Aorta (tissue), 5 donors: ENCODE measurements around the gene U2AF2. TPM values are rescaled to one million over a fixed set of nuclear protein-coding genes. Genes with fewer than 3 reads are reported as not detected.
A peak's percentile ranks its signal among the peaks of the same experiment; 100 is the strongest.

Source experiments
- ATAC-seq: fragments of 200-7000 bp; cut with Tn5 transposase; one replicate; pipeline ENCODE4 v1.9.1; 2022; ENCODE audit warnings: moderate library complexity; ENCODE audit not compliant: low FRiP score
- DNase-seq, 2 donors: peaks; one replicate each; pipeline ENCODE4 v3.0.0-alpha.2; 2020
- H3K27ac ChIP-seq, 2 donors: one replicate each; pipeline ENCODE4 v1.5.1; 2013; ENCODE audit warnings: low read length in 2 of 2, mild to moderate bottlenecking in 2 of 2, moderate library complexity in 2 of 2, control low read depth in 1 of 2, inconsistent platforms in 1 of 2, low read depth in 1 of 2
- H3K27me3 ChIP-seq, 2 donors: one replicate each; pipeline ENCODE4 v1.6.1; 2013; ENCODE audit warnings: control low read depth in 1 of 2, low read length in 1 of 2, mild to moderate bottlenecking in 1 of 2, moderate library complexity in 1 of 2; ENCODE audit not compliant: insufficient read depth in 2 of 2, control insufficient read depth in 1 of 2
- H3K36me3 ChIP-seq, 2 donors: one replicate each; pipeline ENCODE4 v1.6.1; 2013; ENCODE audit warnings: control low read depth in 1 of 2, low read length in 1 of 2, mild to moderate bottlenecking in 1 of 2; ENCODE audit not compliant: insufficient read depth in 2 of 2, control insufficient read depth in 1 of 2
- H3K4me1 ChIP-seq, 2 donors: one replicate each; pipeline ENCODE4 v1.6.1; 2013; ENCODE audit warnings: low read length in 2 of 2, control low read depth in 1 of 2, mild to moderate bottlenecking in 1 of 2, moderate library complexity in 1 of 2; ENCODE audit not compliant: insufficient read depth in 2 of 2, control insufficient read depth in 1 of 2
- H3K4me3 ChIP-seq, 2 donors: one replicate each; pipeline ENCODE4 v1.5.1; 2013; ENCODE audit warnings: low read length in 2 of 2, control low read depth in 1 of 2, mild to moderate bottlenecking in 1 of 2
- H3K9me3 ChIP-seq: one replicate; pipeline ENCODE4 v1.6.1; 2013; ENCODE audit warnings: mild to moderate bottlenecking, low read length; ENCODE audit not compliant: control insufficient read depth
- WGBS, 2 donors: extraction: QIAGEN DNeasy Blood & Tissue Kit; methylation state at CpG; one replicate each; pipeline ENCODE4 v1.1.7; 2013; 5-methylcytosine and 5-hydroxymethylcytosine counted together
- intact Hi-C, 2 donors: fragments of 100-400 bp; cut with DNase I; formaldehyde crosslinking; loops; one replicate each; pipeline versions ENCODE4 v1.14.2 to v1.15.0; 2022
- polyA plus RNA-seq, 2 donors: library from polyadenylated mRNA; stranded (reverse); fragments of 200-250 nt; gene quantifications; one replicate each; pipeline ENCODE4 v1.2.3, GENCODE V29; 2013
- total RNA-seq, 2 donors: library from RNA; stranded (reverse); fragmentation: NEBNext Ultra II Directional; extraction: Animal tissue kit (Norgen Biotek cat#: 25700); gene quantifications; one replicate each; pipeline ENCODE4 v1.2.1, GENCODE V29; 2021
- donor health status: healthy with polysubstance abuse.
- donor health status: Bipolar disorder and iron deficiency.
- donor health status: DM: no; HTN: no; CAD: no.
- donor health status: DM: no; HTN: no; CAD: no.
- donor health status: DM: yes; HTN: yes; CAD: no.

U2AF2 gene
- total and polyA plus RNA-seq, 4 donors, result 40.6 to 129 (median 89.5) TPM

DNA sequence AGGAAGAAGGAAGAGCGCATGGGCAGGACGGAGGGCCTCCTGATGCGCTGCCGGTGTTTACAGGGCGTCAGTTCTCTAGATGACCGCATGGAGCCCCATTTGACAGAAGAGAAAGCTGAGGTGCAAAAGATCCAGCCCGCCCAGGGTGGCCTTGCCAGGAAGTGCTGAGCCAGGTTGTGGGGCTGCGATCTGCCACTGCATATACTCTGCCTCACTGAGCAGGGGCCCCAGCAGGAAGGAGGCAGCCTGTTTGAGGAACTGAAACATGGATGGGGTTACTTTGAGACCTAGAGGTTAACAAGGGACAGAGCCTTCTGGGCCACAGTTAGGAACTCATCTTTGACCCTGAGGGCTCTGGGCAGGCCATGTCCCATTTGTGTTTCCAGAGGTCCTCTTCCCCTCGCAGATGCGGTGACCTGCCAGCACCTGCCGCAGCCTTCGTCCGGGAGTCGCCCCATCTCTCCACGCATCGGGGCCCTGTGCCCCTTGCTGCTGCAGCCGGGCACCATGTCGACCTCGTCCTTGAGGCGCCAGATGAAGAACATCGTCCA is 23.4 kb downstream of the U2AF2 start:
- no peak overlapping the region for H3K4me3 ChIP-seq
- DNase-seq (peak in 1 of 2 donors; percentile 82), ATAC-seq (no peak)
- H3K27ac ChIP-seq, result no peak overlapping the region
- 89 to 92% methylated on average over 21 of the region's 21 CpGs for WGBS, 2 donors
- no peaks in the 10 kb centered on the region for H3K4me1 ChIP-seq
- intact Hi-C loops, result no loop called here
- H3K9me3 ChIP-seq, result no peaks in the 10 kb centered on the region
- H3K36me3 ChIP-seq, result no peaks in the 10 kb centered on the region
- no peaks in the 10 kb centered on the region for H3K27me3 ChIP-seq

DNA sequence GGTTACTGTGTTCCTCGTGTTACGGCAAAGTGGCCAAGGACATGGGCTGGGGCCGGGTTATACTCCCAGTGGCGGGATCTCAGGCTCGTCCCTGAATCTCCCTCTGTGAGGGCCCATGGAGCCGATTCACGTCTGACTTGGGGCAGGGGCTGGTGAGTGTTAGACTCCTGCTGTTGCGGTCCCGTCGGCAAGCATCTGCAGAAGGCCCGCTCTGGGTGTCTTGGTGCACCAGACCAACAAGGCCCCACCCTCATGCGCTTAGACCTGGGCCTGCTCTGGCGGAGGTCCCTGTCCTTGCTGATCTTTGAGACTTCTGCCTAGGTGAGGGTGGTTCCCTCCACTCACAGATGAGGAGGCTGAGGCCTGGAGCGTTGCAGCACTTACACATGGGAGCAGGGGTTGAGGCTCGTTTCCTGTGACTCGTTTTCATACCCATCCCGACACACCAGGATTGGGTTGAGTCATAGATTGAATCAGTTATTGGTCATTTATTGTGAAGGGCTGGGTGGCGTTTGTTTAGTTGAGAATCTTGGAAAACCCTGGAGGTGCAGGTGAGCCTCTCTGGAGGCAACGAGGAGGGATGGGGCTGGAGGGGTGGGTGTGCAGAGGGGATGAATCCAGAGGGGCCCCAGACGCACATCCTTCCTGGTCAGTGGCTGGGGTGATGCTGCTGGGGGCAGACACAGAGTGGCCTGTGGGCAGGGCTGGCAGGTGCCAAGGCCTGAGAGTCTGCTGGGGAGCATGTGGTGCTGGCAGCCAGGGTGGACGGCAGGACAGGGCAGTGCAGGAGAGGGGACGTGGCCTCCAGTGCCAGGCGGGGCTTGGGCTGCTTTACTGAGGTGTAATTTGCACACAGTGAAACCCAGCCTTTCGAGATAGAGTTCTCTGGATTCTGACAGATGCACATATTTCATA is 24.8 kb downstream of the U2AF2 start:
- DNase-seq, result no peak
- no peaks in the 10 kb centered on the region for H3K4me1 ChIP-seq
- H3K27me3 ChIP-seq, result no peaks in the 10 kb centered on the region
- no peaks in the 10 kb centered on the region for H3K36me3 ChIP-seq
- H3K9me3 ChIP-seq, result no peaks in the 10 kb centered on the region
- WGBS, 2 donors, result 86 to 88% methylated on average over 23 to 24 of the region's 24 CpGs
- H3K27ac ChIP-seq, result no peak overlapping the region
- intact Hi-C loops, result no loop called here
- no peak overlapping the region for H3K4me3 ChIP-seq
- no peak for ATAC-seq

DNA sequence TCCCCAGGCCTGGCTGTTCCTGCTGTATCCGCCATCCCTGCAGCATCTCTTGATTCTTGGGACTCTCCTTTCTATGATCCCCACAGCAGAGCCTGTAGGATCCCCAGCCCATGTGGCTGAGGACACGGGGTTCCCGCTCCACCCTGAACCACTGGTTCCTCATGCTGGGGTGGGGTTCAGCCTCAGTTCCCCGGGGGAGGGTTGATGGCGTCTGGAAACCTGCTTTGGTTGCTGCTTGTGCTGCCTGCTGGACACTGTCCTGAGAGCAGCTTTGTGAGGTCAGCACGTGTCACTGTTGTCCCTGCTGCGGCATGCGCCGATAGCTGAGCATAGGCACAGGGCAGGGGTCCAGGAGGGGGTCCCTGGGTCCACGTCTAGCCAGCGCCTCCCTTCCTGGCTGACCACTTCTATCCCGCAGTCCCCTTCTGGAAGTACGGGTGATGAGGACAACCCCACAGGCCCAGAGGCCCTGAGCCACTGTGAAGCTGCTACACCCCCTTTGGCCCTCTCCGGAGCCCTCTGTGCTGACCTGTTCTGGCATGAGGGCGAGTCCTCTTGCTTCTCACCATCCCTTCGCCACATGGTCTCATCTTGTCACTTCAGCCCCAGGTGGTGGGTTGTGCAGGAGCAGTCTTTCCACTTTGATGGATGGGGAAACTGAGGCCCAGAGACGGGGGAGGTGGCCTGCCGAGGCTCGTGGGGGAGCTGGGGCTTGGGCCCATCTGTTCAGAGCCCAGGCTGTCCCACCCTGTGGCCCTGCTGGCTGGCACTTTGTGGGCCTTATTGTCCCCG is 25.7 kb downstream of the U2AF2 start:
- H3K27me3 ChIP-seq, result no peaks in the 10 kb centered on the region
- no peaks in the 10 kb centered on the region for H3K4me1 ChIP-seq
- peak in 1 of 2 donors; percentile 63 for DNase-seq
- ATAC-seq, result no peak
- 90 to 92% methylated on average over 19 to 20 of the region's 20 CpGs for WGBS, 2 donors
- H3K36me3 ChIP-seq, result no peaks in the 10 kb centered on the region
- H3K4me3 ChIP-seq, result no peak overlapping the region
- intact Hi-C loops, result no loop called here
- no peaks in the 10 kb centered on the region for H3K9me3 ChIP-seq
- no peak overlapping the region for H3K27ac ChIP-seq

DNA sequence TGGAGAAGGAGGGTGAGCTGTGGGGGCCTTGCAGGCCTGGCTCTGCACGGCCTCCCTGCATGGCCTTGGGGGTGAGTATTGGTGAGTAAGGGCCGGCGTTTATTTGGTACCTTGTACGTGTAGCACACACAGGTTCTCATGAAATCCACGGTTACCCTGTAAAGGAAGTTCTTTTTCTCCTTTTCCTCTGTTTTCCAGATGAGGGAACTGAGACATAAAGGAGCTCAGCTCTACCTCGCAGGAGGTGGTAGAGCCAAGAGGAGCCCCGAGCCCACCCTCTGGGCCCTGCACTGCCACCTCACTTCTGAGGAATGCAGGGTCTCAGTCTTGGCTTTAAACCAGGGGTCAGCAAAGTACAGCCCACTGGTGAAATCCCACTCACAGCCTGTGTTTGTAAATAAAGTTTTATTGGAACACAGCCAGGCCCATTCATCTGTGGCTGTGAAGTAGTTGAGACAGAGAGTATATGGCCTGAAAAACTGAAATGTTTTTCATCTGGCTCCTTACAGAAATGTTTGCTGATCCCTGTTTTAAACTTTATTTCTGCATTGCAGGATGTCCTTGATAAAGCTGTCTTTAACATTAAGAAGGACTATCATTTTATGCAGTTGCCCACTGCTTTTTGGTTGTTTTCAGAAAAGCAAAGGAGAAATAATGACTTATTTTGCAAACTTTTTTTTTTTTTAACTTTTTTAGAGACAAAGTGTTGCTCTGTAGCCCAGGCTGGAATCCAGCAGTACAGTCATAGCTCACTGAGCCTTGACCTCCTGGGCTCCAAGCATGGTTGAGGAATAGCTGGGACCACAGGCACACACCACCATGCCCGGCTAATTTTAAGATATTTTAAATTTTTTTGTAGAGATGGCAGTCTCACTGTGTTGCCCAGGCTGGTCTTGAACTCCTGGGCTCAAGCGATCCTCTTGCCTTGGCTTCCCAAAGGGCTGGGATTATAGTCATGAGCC is 26.6 kb downstream of the U2AF2 start:
- no peak for ATAC-seq
- intact Hi-C loops, result no loop called here
- Histone ChIP-seq H3K9me3 (no peaks in the 10 kb centered on the region), H3K36me3 (no peaks in the 10 kb centered on the region), H3K27ac (no peak overlapping the region), H3K4me1 (no peaks in the 10 kb centered on the region), H3K27me3 (no peaks in the 10 kb centered on the region), H3K4me3 (no peak overlapping the region)
- no peak for DNase-seq
- 76 to 78% methylated on average over 9 of the region's 9 CpGs for WGBS, 2 donors

DNA sequence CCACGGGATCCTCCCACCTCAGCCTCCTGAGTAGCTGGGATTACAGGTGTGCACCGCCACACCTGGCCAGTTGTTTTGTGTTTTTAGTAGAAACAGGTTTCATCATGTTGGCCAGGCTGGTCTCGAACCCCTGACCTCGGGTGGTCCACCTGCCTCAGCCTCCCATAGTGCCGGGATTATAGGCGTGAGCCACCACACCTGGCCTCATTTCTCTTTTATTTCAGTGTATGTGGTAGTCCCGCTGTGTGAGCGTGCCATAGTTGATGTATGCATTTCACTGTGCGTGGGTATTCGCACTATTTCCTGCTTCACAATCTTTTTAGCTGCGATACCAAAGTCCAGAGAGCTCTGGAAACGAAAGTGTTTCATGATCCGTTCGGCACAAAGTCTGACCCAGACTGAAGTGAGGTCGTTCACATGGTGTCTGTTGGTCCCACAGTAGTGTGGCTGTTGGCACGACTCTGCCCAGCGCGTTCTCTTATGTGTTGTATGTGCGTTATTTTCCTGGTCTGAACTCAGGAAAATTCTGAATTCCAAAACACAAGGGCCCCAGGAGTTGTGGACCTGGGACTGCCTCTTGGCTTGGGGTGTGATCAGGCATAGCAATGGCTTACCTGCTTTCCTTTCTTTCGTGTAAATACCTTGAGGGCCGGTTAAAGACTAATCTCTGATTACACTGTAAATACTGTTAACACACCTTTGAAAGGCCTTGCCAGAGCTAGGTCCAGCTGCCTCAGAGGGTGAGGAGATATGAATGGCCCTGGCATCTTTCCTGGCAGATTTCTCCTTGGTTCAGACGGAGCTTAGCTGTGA is 28.8 kb downstream of the U2AF2 start:
- Histone ChIP-seq H3K9me3 (no peaks in the 10 kb centered on the region), H3K4me3 (no peak overlapping the region), H3K27me3 (no peaks in the 10 kb centered on the region), H3K27ac (no peak overlapping the region), H3K36me3 (no peaks in the 10 kb centered on the region), H3K4me1 (no peaks in the 10 kb centered on the region)
- 89 to 90% methylated on average over 22 of the region's 22 CpGs for WGBS, 2 donors
- DNase-seq (no peak), ATAC-seq (no peak)
- intact Hi-C loops, result no loop called here

DNA sequence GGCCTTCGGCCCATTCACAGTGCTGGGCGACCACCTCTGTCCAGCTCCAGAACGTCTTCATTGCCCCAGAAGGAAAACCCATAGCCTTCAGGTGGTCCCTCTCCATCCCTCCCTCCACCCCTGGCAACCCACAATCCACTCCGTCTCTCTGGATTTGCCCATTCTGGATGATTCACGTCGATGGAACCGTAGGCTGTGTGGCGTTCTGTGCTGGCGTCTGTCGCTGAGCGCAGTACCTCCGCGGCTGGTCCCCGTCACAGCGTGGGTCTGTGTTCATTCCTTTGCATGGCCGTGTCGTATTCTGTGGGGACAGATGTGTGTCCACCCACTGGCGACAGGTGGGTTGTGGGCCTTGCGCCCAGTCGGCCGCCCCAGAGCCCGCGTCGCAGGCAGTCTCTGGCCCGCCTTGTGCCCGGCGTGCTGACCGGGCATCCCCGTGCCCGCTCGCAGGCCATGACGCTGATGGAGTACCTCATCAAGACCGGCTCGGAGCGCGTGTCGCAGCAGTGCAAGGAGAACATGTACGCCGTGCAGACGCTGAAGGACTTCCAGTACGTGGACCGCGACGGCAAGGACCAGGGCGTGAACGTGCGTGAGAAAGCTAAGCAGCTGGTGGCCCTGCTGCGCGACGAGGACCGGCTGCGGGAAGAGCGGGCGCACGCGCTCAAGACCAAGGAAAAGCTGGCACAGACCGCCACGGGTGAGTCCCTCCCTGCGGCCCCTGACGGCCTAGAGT is 30.3 kb downstream of the U2AF2 start:
- 95% methylated on average over 60 of the region's 60 CpGs for WGBS, 2 donors
- H3K27ac ChIP-seq, result no peak overlapping the region
- no peak overlapping the region for H3K4me3 ChIP-seq
- H3K9me3 ChIP-seq, result no peaks in the 10 kb centered on the region
- no peaks in the 10 kb centered on the region for H3K27me3 ChIP-seq
- peak; percentile 40 to 69 for DNase-seq
- peaks cover 0 to 8% of the 10 kb centered on the region in 2 donors for H3K36me3 ChIP-seq
- intact Hi-C loops, result no loop called here
- no peak for ATAC-seq
- no peaks in the 10 kb centered on the region for H3K4me1 ChIP-seq

DNA sequence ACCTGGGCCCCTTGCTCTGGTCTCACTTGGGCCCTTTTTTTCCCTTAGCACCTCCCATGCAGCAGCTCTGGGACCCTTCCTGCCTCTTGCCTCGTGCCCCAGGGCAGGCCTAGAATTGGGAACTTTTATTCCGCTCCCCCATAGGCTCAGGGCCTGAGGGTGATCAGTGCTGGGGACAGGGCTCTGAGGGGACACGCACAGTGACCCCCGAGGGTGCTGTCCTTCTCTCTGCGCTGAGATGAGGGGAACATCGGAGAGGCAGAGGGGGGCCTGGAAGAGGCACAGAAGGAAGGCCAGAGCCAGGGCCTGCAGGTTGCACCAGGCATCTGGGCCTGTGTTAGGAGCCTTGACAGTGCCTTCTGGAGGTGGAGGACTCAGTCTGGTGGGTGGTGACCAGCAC is 30.9 kb downstream of the U2AF2 start:
- WGBS, 2 donors, result 95 to 96% methylated on average over 6 of the region's 6 CpGs
- ATAC-seq (no peak), DNase-seq (no peak)
- intact Hi-C loops, result no loop called here
- Histone ChIP-seq H3K4me1 (no peaks in the 10 kb centered on the region), H3K27ac (no peak overlapping the region), H3K36me3 (peaks cover 0 to 13% of the 10 kb centered on the region in 2 donors), H3K27me3 (no peaks in the 10 kb centered on the region), H3K4me3 (no peak overlapping the region), H3K9me3 (no peaks in the 10 kb centered on the region)
